Measurements from ENCODE around the gene AGT. TPM values are rescaled to one million over a fixed set of nuclear protein-coding genes. Genes with fewer than 3 reads are reported as not detected.
A peak's percentile ranks its signal among the peaks of the same experiment; 100 is the strongest.
"Not testable (repeated sequence)": the region's sequence is repeated elsewhere in the genome, so short reads cannot be mapped to it uniquely, and the experiment has no call there.

Gene AGT
- total RNA-seq, 1 donor from 2014 or later: 0.26 TPM

- DNase-seq (ENCODE audit: low read depth, low spot score): no peak
- Mint-ChIP-seq H3K4me3 (no peak overlapping the region), H3K4me1 (peaks cover 10% of the 10 kb centered on the region), H3K27ac (ENCODE audit: unreplicated experiment) (no peak overlapping the region), H3K36me3 (ENCODE audit: low read depth) (peaks cover 5% of the 10 kb centered on the region), H3K9me3 (peaks cover 9% of the 10 kb centered on the region), H3K27me3 (ENCODE audit: low read depth) (no peaks in the 10 kb centered on the region)
- TF ChIP-seq CTCF (conservative IDR thresholded peaks at IDR 0.05): no peak
These were observed 11.5 kb upstream of the AGT start for GRCh38 chr1:230725256-230726012.

GRCh38 chr1:230721849-230722522, 8.1 kb upstream of the AGT start:
- H3K9me3 Mint-ChIP-seq; DNase-seq (ENCODE audit: low read depth, low spot score); H3K27ac Mint-ChIP-seq (ENCODE audit: unreplicated experiment); H3K4me3 Mint-ChIP-seq; H3K27me3 Mint-ChIP-seq (ENCODE audit: low read depth); H3K36me3 Mint-ChIP-seq (ENCODE audit: low read depth); H3K4me1 Mint-ChIP-seq: not testable (repeated sequence)

GRCh38 chr1:230717251-230717650, 3.3 kb upstream of the AGT start:
- H3K36me3 Mint-ChIP-seq (ENCODE audit: low read depth): peaks cover 8% of the 10 kb centered on the region
- H3K9me3 Mint-ChIP-seq: peaks cover 10% of the 10 kb centered on the region
- H3K27me3 Mint-ChIP-seq (ENCODE audit: low read depth): no peaks in the 10 kb centered on the region
- no peak overlapping the region for H3K27ac Mint-ChIP-seq (ENCODE audit: unreplicated experiment)
- TF ChIP-seq CTCF (conservative IDR thresholded peaks at IDR 0.05): no peak
- no peak for DNase-seq (ENCODE audit: low read depth, low spot score)
- H3K4me3 Mint-ChIP-seq: no peak overlapping the region
- H3K4me1 Mint-ChIP-seq: peaks cover 15% of the 10 kb centered on the region

- H3K4me3 Mint-ChIP-seq; H3K27ac Mint-ChIP-seq (ENCODE audit: unreplicated experiment); DNase-seq (ENCODE audit: low read depth, low spot score); H3K36me3 Mint-ChIP-seq (ENCODE audit: low read depth); H3K27me3 Mint-ChIP-seq (ENCODE audit: low read depth); H3K9me3 Mint-ChIP-seq: not testable (repeated sequence)
- peaks cover 15% of the 10 kb centered on the region for H3K4me1 Mint-ChIP-seq
These were observed 2.5 kb upstream of the AGT start for GRCh38 chr1:230716453-230716852.

- DNase-seq (ENCODE audit: low read depth, low spot score): no peak
- Mint-ChIP-seq H3K36me3 (ENCODE audit: low read depth) (peaks cover 3% of the 10 kb centered on the region), H3K27me3 (ENCODE audit: low read depth) (no peaks in the 10 kb centered on the region), H3K9me3 (peaks cover 5% of the 10 kb centered on the region), H3K4me3 (no peak overlapping the region), H3K27ac (ENCODE audit: unreplicated experiment) (no peak overlapping the region), H3K4me1 (peaks cover 15% of the 10 kb centered on the region)
- TF ChIP-seq CTCF (conservative IDR thresholded peaks at IDR 0.05): no peak
These were observed 1.6 kb upstream of the AGT start for GRCh38 chr1:230715510-230715909.

GRCh38 chr1:230713547-230713914, 391 bp downstream of the AGT start:
- Mint-ChIP-seq H3K4me3 (no peak overlapping the region), H3K36me3 (ENCODE audit: low read depth) (peaks cover 3% of the 10 kb centered on the region), H3K27me3 (ENCODE audit: low read depth) (no peaks in the 10 kb centered on the region), H3K4me1 (peaks cover 15% of the 10 kb centered on the region), H3K27ac (ENCODE audit: unreplicated experiment) (peak overlapping the region; percentile 80), H3K9me3 (peaks cover 5% of the 10 kb centered on the region)
- TF ChIP-seq CTCF (conservative IDR thresholded peaks at IDR 0.05): no peak
- no peak for DNase-seq (ENCODE audit: low read depth, low spot score)

All from neural crest cell (in vitro differentiated cells).